CD4-positive, alpha-beta T cell treated with Interleukin-10 for 1 hour (primary cell): ENCODE data around the gene CFAP97D1.

Source experiments
- DNase-seq: peaks from one replicate; pipeline ENCODE4 v3.0.0-alpha.2; 2020

Gene CFAP97D1

GRCh38 chr17:43800736-43801135 is 20.5 kb downstream of the CFAP97D1 start:
- DNase-seq = no peak

- DNase-seq = no peak
Measured at GRCh38 chr17:43801844-43802243, 21.6 kb downstream of the CFAP97D1 start.

- DNase-seq = no peak
Measured at GRCh38 chr17:43803758-43804157, 23.5 kb downstream of the CFAP97D1 start.

GRCh38 chr17:43805117-43805516 is 24.9 kb downstream of the CFAP97D1 start:
- no peak for DNase-seq

DNA sequence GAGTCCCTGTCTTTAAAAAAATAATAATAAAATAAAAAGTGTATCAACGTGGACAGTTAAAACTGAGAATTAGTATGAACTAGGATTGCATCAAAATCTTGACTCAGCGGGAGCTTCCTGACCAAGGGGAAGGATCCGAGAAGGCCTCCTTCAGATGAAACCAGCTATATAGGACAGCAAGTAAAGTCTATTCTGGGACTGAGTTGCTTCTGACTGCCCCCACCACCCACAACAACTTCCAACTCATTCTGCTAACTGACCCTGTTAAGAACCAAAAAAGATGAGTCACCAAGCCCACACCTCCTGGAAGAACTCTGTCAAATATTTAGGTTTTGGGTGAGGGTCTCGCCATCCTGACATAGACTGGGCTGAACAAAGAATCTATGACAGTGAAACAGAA is 27.8 kb downstream of the CFAP97D1 start:
- DNase-seq = no peak

GRCh38 chr17:43809121-43809520 is 28.9 kb downstream of the CFAP97D1 start:
- DNase-seq = no peak

DNA sequence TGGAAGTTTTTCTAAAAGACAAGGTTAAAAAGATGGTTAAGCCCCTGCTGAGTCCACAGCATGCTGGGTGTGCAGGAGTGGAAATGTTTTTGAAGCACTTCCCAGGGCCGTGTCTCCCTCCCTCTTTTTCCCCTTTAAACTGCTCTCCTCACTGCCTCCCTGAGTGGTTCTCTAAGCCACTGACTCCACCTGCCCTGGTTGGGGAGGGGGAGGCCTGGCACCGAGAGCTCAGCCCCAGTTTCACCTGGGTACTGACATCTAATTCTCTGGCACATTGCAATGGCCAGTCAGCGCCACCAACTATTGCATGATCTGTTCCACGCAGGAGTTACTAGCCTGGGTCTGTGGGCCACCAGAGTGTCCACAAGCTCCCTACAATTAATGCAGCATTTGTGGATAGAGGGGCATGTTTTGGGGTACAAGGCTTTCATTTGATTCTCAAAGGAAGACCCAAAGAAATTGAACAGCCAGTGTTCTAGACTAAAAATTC is 30.0 kb downstream of the CFAP97D1 start:
- no peak for DNase-seq

GRCh38 chr17:43810823-43811222 is 30.6 kb downstream of the CFAP97D1 start:
- DNase-seq = no peak

DNA sequence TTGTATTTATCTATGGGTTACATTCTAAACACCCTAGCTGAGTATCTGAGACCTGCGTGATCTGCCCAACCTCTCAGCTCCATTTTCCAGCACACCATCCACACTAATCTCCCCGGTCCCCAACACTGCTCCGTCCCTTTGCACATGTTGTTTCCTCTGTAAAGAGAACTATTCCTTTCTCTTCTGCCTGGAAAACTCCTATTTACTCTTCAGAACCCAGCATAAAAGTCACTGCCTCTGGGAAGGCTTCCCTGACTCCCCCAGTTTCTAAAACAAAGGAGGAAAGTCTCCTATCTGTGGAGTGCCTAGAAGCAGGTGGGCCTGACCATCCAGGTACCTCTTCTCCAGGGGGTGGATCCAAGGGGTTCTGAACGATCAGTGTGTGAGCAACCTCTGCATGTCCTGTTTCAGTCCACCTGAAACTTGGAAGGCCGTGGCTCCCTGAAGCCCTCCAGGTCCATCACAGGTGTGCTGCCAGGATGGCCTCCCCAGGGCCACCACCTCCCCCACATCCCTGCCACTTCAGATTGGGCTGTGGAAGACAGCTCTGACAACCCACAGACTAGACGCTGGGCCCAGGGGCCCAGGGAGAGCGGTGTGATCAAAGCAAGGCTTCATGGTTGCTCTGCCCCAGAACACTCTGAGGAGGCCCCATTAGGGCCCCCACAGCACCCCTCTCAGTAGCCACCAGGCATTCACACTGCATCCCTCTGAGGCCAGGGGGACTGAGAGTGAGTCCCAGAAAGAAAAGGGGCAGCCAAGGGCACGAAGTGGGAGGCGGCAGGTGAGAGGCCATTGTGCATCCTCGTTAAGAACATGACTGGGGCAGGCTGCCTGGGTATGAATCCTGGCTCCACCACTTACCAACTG is 32.4 kb downstream of the CFAP97D1 start:
- no peak for DNase-seq

GRCh38 chr17:43813386-43813785 is 33.2 kb downstream of the CFAP97D1 start:
- no peak for DNase-seq

DNA sequence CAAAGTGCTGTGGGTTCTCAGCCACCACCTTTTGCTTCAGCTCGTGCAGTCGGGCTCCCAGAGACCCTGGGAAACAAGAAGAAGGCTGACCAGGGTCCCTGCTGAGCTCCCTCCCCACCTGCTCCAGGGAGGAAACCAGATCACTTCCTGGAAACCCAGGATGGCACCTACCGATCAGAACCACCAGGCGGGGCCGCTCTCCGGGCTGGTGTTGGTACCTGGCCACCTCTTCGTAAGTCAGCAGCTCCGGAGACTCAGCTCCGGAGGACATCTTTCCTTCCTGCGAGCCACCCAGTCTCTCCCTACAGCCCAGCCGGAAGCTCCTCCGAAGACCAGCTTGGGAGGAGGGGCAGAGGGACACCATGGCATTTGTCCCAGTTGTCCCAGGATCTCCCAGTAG is 33.8 kb downstream of the CFAP97D1 start:
- no peak for DNase-seq

- DNase-seq = no peak
Measured at GRCh38 chr17:43814714-43815113, 34.5 kb downstream of the CFAP97D1 start.

DNA sequence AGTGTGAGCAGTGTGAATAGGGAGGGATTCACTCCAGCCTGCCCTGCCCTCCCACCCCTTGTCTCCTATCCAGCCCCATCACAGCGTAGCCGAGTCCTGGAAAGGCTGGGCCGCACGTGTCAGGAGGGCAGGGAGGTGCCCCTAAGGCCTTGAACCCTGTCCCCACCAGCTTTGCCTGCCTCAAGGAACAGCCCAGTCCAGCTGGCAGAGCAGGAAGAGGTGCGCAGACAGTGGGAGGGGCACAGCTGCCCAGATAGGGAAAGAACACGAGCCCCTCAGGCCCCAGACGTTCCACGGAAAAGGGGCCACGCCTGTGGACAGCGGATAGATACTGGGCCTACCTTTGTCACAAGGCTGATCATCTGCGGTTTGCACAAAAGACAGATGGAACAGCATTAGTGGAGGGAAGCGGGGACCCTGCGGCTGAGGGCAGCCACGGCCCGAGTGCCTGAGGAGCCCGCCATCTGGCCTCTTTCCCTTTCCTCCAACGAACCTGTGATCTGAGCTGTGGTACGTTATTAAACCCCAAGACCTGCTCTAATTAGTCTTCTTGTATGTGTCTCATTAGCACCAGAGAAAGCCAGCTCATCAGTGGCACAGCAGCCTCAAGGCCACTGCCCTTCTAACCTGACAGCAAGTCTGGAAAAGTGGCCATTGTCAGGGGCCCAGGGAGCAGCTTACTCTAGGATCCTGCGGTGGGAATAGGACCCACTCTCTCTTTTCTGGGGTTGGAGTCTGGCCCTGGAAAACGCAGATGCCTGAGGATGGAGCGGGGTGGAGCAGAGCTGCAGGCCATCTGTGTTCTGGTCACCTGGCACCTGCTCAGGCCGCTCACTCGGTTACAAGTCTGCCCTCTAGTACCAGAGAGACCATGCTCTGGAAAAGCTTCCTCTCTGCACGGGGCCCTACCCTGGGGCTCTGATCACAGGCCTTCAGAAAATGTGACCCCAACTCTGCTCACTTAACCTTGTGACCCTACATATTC is 36.4 kb downstream of the CFAP97D1 start:
- DNase-seq = no peak

DNA sequence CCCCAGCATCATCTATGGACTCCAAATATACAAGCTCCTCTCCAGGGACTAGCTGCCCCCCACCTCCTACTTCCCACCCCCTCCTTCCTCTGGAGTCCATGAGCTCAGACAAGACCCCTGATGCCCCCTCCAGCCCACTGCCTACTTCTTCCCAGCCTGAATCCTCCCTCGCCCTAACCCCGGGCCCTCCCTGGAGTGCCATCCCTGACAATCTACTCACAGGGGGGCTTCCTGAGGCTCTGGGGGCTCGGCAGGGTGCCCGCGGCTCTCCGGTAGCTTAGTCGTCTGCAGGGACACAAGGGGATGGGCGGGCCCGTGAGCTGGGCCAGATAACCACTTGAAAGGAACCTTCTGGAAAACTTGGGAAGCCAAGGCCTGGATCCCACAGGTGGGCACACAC is 37.6 kb downstream of the CFAP97D1 start:
- no peak for DNase-seq

DNA sequence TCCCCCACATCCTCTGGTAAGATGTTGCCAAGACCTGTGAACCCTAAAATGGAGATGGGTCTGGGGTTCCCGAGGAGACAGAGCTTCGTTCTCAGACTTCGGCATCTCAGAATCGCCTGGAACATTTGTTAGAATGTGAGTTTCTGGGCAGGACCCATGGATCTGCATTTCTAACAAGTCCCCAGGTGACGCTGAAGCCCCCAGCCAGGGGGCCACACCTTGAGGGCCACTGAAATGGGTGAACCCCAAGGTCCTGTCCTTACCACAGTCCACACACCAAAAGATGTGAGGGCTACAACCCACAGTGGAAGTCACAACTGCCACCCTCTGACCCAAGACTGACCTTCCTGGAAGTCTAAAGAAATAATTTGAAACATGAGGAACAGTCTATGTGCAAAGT is 38.7 kb downstream of the CFAP97D1 start:
- no peak for DNase-seq

DNA sequence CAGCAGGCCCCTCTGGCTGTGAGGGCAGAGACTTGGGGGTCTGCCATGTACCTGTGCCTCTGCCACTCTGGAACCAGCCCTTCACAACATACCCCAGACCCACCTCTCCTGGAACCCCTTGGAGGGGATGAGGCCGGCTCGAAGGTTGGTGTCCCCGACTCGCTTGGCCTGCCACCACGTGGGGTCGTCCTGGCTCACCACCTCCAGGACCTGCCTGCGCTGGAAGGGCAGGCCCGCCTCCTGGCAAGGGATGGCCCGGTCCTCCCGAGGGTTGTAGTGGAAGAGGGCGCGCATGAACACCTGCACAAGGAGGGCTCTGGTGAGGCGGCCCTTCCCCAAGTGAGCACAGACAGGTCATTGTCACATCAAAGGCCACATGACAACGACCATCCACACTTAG is 40.5 kb downstream of the CFAP97D1 start:
- DNase-seq = no peak

DNA sequence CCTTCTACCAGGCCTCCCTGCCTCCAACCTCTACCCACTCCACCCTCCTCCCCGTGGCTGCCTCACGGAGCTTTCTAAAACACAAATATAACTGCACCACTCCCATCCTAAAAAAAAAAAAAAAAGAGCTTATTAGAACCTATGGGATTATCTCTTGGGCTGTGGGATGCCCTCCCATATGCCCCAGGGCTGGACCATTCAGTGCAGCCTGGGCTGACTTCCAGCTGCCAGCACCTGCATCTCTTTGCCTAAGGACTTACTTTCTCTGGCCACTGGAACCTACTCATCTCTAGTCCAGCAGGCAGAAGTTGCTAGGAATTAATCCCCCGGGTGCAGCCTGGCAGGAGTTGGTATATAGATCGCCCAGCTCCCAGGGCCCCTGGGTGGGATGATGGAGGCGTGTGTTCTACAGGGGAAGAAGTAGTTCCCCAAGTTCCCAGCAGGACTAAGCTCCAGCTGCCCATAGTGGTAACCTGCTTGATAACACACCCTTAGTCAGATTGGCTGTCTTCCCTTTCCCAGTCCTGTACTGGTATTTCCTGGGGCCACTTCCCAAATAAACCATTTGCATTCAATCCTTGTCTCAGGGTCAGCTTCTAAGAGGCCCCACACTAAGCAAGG is 42.4 kb downstream of the CFAP97D1 start:
- no peak for DNase-seq

DNA sequence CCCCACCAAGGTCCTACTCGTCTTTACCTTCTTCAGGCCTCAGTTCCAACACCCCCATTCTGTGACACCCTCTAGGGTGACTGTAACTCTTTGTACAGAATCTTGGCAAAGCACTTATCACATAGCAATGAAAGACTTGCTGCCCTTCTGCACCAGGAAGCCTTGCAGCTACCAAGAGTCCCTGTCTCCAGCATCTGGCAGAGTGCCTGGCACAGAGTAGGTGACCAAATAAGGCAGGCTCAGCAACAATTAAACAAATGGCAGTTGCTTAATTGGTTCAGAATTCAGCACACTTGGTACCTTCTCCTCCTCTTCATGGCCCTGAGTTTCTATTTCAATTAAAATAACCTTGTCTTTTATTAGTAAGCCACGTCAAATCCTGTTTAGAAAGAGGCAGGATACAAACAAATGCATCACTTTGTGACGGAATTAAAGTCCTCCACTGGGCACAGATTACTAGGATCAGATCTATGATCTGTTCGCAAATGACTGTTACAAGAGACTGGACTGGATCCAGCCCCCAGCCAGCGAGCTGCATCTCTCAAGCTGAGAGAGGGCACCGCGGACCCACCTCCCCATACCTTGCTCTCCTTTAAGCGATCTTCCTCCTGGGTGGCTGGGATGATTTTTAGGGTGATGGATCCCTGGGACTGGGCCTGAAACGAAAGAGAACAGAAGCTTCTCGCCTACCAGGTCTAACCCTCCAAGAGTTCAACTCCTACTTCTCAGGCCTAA is 43.3 kb downstream of the CFAP97D1 start:
- no peak for DNase-seq

DNA sequence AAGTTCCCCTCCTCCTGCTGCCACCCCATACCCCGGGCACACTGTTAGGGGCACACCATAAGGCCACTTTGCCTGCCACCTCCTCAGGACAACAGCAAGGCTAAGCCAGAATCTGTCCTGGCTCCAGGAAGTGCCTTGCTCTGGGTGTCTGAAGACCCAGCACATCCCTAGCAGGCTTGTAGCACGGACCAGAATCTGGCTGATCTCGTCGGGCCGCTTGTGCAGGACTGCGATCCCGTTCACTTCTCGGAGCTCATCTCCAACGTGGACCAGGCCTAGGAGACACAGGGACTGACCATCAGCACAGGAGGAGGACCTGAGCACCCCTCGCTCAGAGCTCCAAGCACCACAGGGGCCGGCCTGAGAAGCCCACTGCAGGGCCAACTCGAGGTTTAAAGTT is 45.3 kb downstream of the CFAP97D1 start:
- DNase-seq = no peak

- DNase-seq = no peak
Measured at GRCh38 chr17:43826206-43826605, 46.0 kb downstream of the CFAP97D1 start.

- no peak for DNase-seq
Measured at GRCh38 chr17:43827596-43827995, 47.4 kb downstream of the CFAP97D1 start.

DNA sequence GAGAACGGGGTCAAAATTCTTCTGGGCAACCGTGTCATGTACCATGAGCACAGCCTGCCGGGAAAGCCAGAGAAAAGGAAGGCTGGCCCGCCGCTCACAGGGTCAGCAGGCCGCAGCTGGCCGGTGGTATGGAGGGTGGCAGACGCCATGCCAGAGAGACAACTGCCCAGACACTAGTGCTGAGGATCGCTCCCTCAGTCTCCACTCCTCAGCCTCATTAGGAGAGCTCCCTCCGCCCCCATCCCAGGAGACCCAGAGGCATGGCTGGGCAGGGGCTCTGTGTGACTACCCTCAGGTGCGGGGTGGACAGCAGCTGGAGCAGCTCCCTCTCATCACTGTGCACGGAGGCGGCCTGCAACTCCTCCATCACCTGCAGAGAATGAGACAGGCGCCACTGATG is 49.5 kb downstream of the CFAP97D1 start:
- DNase-seq = no peak
